H1 (cell line): Measurements from ENCODE around the gene ROBO4. TPM values are rescaled to one million over a fixed set of nuclear protein-coding genes. Genes with fewer than 3 reads are reported as not detected.

Experiments
- CTCF ChIA-PET: fragments of 300-600 bp; sonication (Branson Sonifier 250); formaldehyde crosslinking; loops from one replicate; lab custom pipeline; 2021; ENCODE audit not compliant: partially characterized antibody; lab: Charles Lee
- POLR2A ChIA-PET: fragments of 300-600 bp; sonication (Branson Sonifier 250); formaldehyde crosslinking; loops from one replicate; lab custom pipeline; 2021; ENCODE audit warnings: inconsistent platforms; ENCODE audit not compliant: partially characterized antibody; lab: Charles Lee
- DNase-seq, 2 experiments: peaks; one replicate each; pipeline versions ENCODE4 v3.0.0 to v3.0.0-alpha.2; 2010 to 2022; ENCODE audit warnings: low spot score in 2 of 2, low read depth in 1 of 2, mixed read lengths in 1 of 2
- FAIRE-seq: peaks from 2 replicates; lab custom pipeline; 2011; peaks lifted over from hg19 to GRCh38; lab: Jason Lieb, UNC
- H2AFZ ChIP-seq: 2 replicates; pipeline ENCODE4 v1.8.1; 2012; ENCODE audit warnings: low read length, inconsistent platforms
- H2AK5ac ChIP-seq: 2 replicates; pipeline ENCODE4 v1.6.1; 2013; ENCODE audit warnings: low read depth, low read length
- H2BK120ac ChIP-seq: replicated peaks from 2 replicates; pipeline ENCODE3; 2013; ENCODE audit warnings: low read depth, low read length, inconsistent platforms
- H2BK12ac ChIP-seq: 2 replicates; pipeline ENCODE4 v1.6.1; 2013; ENCODE audit warnings: low read depth, low read length
- H2BK15ac ChIP-seq: 2 replicates; pipeline ENCODE4 v1.6.1; 2013; ENCODE audit warnings: low read length
- H2BK20ac ChIP-seq: 2 replicates; pipeline ENCODE4 v1.6.1; 2013; ENCODE audit warnings: low read length
- H2BK5ac ChIP-seq: 2 replicates; pipeline ENCODE4 v1.6.1; 2013; ENCODE audit warnings: low read depth, low read length
- H3K14ac ChIP-seq: 2 replicates; pipeline ENCODE4 v1.6.1; 2013; ENCODE audit warnings: inconsistent platforms; ENCODE audit not compliant: insufficient read length
- H3K18ac ChIP-seq: 2 replicates; pipeline ENCODE4 v1.6.1; 2013; ENCODE audit warnings: low read length; ENCODE audit errors: extremely low read depth
- H3K23ac ChIP-seq: 2 replicates; pipeline ENCODE4 v1.6.1; 2013; ENCODE audit warnings: inconsistent platforms; ENCODE audit not compliant: insufficient read length
- H3K23me2 ChIP-seq: 2 replicates; pipeline ENCODE4 v1.6.1; 2013; ENCODE audit warnings: low read depth, low read length
- H3K27ac ChIP-seq: 2 replicates; pipeline ENCODE4 v1.6.1; 2011; ENCODE audit warnings: low read depth, low read length, inconsistent platforms
- H3K27me3 ChIP-seq, 4 experiments: replicated peaks in 1 of 4; 1 replicate in 1 of 4; 2 replicates in 3 of 4; pipeline versions ENCODE4 v1.6.1 to v1.8.1; 2011 to 2013; ENCODE audit warnings: low read length in 3 of 4, mild to moderate bottlenecking in 3 of 4, inconsistent platforms in 2 of 4, mixed read lengths in 2 of 4, moderate library complexity in 1 of 4; ENCODE audit not compliant: control insufficient read depth in 3 of 4, insufficient read depth in 3 of 4; ENCODE audit errors: extremely low read depth in 1 of 4
- H3K36me3 ChIP-seq, 4 experiments: 2 replicates each; pipeline versions ENCODE4 v1.6.1 to v1.8.1; 2011 to 2013; ENCODE audit warnings: mild to moderate bottlenecking in 4 of 4, low read length in 3 of 4, moderate library complexity in 2 of 4, control low read depth in 1 of 4, inconsistent platforms in 1 of 4; ENCODE audit not compliant: insufficient read depth in 4 of 4, control insufficient read depth in 2 of 4
- H3K4ac ChIP-seq: replicated peaks from 2 replicates; pipeline ENCODE3; 2013; ENCODE audit warnings: low read length, low read depth, mixed read lengths, inconsistent platforms; ENCODE audit not compliant: insufficient read length
- H3K4me1 ChIP-seq, 4 experiments: replicated peaks in 1 of 4; 1 replicate in 1 of 4; 2 replicates in 3 of 4; pipeline versions ENCODE4 v1.6.1 to v1.8.1; 2011 to 2013; ENCODE audit warnings: low read length in 3 of 4, inconsistent platforms in 2 of 4, mixed read lengths in 1 of 4; ENCODE audit not compliant: insufficient read depth in 4 of 4, control insufficient read depth in 3 of 4
- H3K4me2 ChIP-seq, 2 experiments: 2 replicates each; pipeline versions ENCODE4 v1.6.1 to v1.8.1; 2011 to 2013; ENCODE audit warnings: low read depth in 2 of 2, low read length in 2 of 2, control low read depth in 1 of 2, inconsistent platforms in 1 of 2, mild to moderate bottlenecking in 1 of 2; ENCODE audit not compliant: insufficient read depth in 1 of 2
- H3K4me3 ChIP-seq, 4 experiments: fragments of 200-600, 300-600 bp in 1 of 4; sonication (generic), shearing (Covaris generic), sonication (Bioruptor Twin) in 1 of 4; 2 replicates each; pipeline versions ENCODE4 v1.5.1 to v1.8.1; 2011 to 2016; ENCODE audit warnings: low read length in 4 of 4, low read depth in 3 of 4, control low read depth in 2 of 4, inconsistent platforms in 2 of 4, mild to moderate bottlenecking in 2 of 4, mixed read lengths in 1 of 4, moderate library complexity in 1 of 4; ENCODE audit not compliant: insufficient read depth in 2 of 4; ENCODE audit errors: extremely low read depth in 1 of 4
- H3K56ac ChIP-seq: replicated peaks from 2 replicates; pipeline ENCODE3; 2013; ENCODE audit warnings: low read depth, mild to moderate bottlenecking, mixed read lengths, low read length, inconsistent platforms; ENCODE audit not compliant: insufficient read length
- H3K79me1 ChIP-seq: 2 replicates; pipeline ENCODE4 v1.6.1; 2013; ENCODE audit warnings: low read depth, low read length, control low read depth
- H3K79me2 ChIP-seq, 2 experiments: 2 replicates each; pipeline versions ENCODE4 v1.6.1 to v1.8.1; 2012 to 2013; ENCODE audit warnings: low read length in 2 of 2, mild to moderate bottlenecking in 2 of 2, inconsistent platforms in 1 of 2; ENCODE audit not compliant: insufficient read depth in 2 of 2, control insufficient read depth in 1 of 2
- H3K9ac ChIP-seq, 4 experiments: replicated peaks in 1 of 4; 1 replicate in 1 of 4; 2 replicates in 3 of 4; pipeline versions ENCODE4 v1.6.1 to v1.8.1; 2011 to 2013; ENCODE audit warnings: low read depth in 3 of 4, low read length in 3 of 4, control low read depth in 2 of 4, mild to moderate bottlenecking in 2 of 4, moderate library complexity in 2 of 4, inconsistent platforms in 1 of 4; ENCODE audit errors: extremely low read depth in 1 of 4
- H3K9me3 ChIP-seq, 2 experiments: 2 replicates each; pipeline versions ENCODE4 v1.6.1 to v1.8.1; 2012 to 2013; ENCODE audit warnings: mild to moderate bottlenecking in 2 of 2, moderate library complexity in 2 of 2, control low read depth in 1 of 2, inconsistent platforms in 1 of 2, low read depth in 1 of 2, low read length in 1 of 2, mixed read lengths in 1 of 2; ENCODE audit not compliant: insufficient read depth in 2 of 2
- H4K20me1 ChIP-seq, 2 experiments: replicated peaks in 1 of 2; 2 replicates each; pipeline versions ENCODE3 to v1.8.1; 2011 to 2013; ENCODE audit warnings: inconsistent platforms in 2 of 2, low read length in 2 of 2, mild to moderate bottlenecking in 1 of 2; ENCODE audit not compliant: insufficient read depth in 2 of 2, control insufficient read depth in 1 of 2
- H4K5ac ChIP-seq: 2 replicates; pipeline ENCODE4 v1.6.1; 2013; ENCODE audit warnings: low read length, low read depth, mixed read lengths, inconsistent platforms; ENCODE audit not compliant: insufficient read length
- H4K8ac ChIP-seq: 2 replicates; pipeline ENCODE4 v1.8.0; 2013; ENCODE audit warnings: mild to moderate bottlenecking, moderate library complexity, low read length, inconsistent platforms; ENCODE audit not compliant: insufficient read depth; ENCODE audit errors: extremely low read depth
- H4K91ac ChIP-seq: replicated peaks from 2 replicates; pipeline ENCODE3; 2013; ENCODE audit warnings: low read length, mixed read lengths, inconsistent platforms; ENCODE audit not compliant: insufficient read length
- ASH2L ChIP-seq: fragments of 200-600, 300-600 bp; sonication (generic); IDR thresholded peaks from one replicate; pipeline ENCODE4 v1.7.1; 2017; ENCODE audit warnings: low read length
- CBX5 ChIP-seq: fragments of 300-800, 300-1000 bp; sonication (generic); IDR thresholded peaks from 2 replicates; pipeline ENCODE4 v1.7.1; 2016; ENCODE audit warnings: antibody characterized with exemption, low read length, low read depth
- CHD2 ChIP-seq: IDR thresholded peaks from 2 replicates; pipeline ENCODE4 v1.6.1; 2012; ENCODE audit warnings: low read length, improper control_type of control experiment
- E2F6 ChIP-seq: IDR thresholded peaks from 2 replicates; pipeline ENCODE4 v1.6.1; 2012; ENCODE audit warnings: inconsistent platforms
- EGR1 ChIP-seq: IDR thresholded peaks from 2 replicates; pipeline ENCODE4 v1.6.1; 2011; ENCODE audit warnings: low read depth, low read length, borderline replicate concordance
- JUND ChIP-seq: IDR thresholded peaks from 2 replicates; pipeline ENCODE4 v1.6.1; 2011; ENCODE audit warnings: mild to moderate bottlenecking, improper control_type of control experiment, low read length
- PHF8 ChIP-seq: fragments of 200-600 bp; sonication (generic); conservative IDR thresholded peaks from 2 replicates; pipeline ENCODE4 v1.7.1; 2012; ENCODE audit warnings: low read depth, mild to moderate bottlenecking, inconsistent platforms, low read length, moderate library complexity
- RBBP5 ChIP-seq: IDR thresholded peaks from 2 replicates; pipeline ENCODE4 v1.7.1; 2012; ENCODE audit warnings: low read depth, mild to moderate bottlenecking, inconsistent platforms, low read length, moderate library complexity, borderline replicate concordance
- SIX5 ChIP-seq: IDR thresholded peaks from 2 replicates; pipeline ENCODE4 v1.6.1; 2011; ENCODE audit warnings: mild to moderate bottlenecking, low read depth, low read length
- SP1 ChIP-seq: IDR thresholded peaks from 2 replicates; pipeline ENCODE4 v1.6.1; 2011; ENCODE audit warnings: low read depth, low read length
- SRF ChIP-seq: IDR thresholded peaks from 2 replicates; pipeline ENCODE4 v1.6.1; 2011; ENCODE audit warnings: mild to moderate bottlenecking, low read depth, low read length, moderate library complexity
- YY1 ChIP-seq: IDR thresholded peaks from 2 replicates; pipeline ENCODE4 v1.6.1; 2011; ENCODE audit warnings: low read depth, mild to moderate bottlenecking, low read length
- ZNF274 ChIP-seq: IDR thresholded peaks from 2 replicates; pipeline ENCODE4 v1.7.0; 2012; ENCODE audit warnings: low read length, borderline replicate concordance; ENCODE audit errors: extremely low read depth
- WGBS, 2 experiments: shearing (Covaris generic) in 1 of 2; methylation state at CpG; one replicate each; pipeline versions ENCODE4 v1.1.6 to v1.1.7; 2013 to 2015; ENCODE audit warnings: low lambda C conversion rate in 2 of 2, mixed read lengths in 2 of 2, inconsistent platforms in 1 of 2, low coverage in 1 of 2, missing lambda C conversion rate in 1 of 2; ENCODE audit not compliant: insufficient replicate concordance in 2 of 2, insufficient coverage in 1 of 2, insufficient read length in 1 of 2; ENCODE audit errors: extremely low coverage in 1 of 2, missing lambda C conversion rate in 1 of 2; 5-methylcytosine and 5-hydroxymethylcytosine counted together
- polyA plus RNA-seq, 7 experiments: library from polyadenylated mRNA; depleted of rRNA in 3 of 7; stranded (reverse) in 5 of 7; unstranded in 2 of 7; fragments of >200 nt in 5 of 7; fragments of 200-250 nt in 2 of 7; gene quantifications; 1 replicate in 5 of 7; 2 replicates in 1 of 7; 4 replicates in 1 of 7; pipeline versions ENCODE4 v1.2.1 to v1.2.3, GENCODE V29; 2011 to 2013; ENCODE audit warnings: missing spikeins in 2 of 7, mixed read lengths in 2 of 7
- total RNA-seq: library from RNA; stranded (reverse); fragmentation: NEBNext Ultra II Directional; extraction: Animal tissue kit (Norgen Biotek cat#: 25700); gene quantifications from 2 replicates; pipeline ENCODE4 v1.2.1, GENCODE V29; 2021

The ROBO4 gene
- total and polyA plus RNA-seq, 2 of the 8 experiments (the other 6 are each of a cell fraction or from before 2014, with no cell fraction given): 0.03 TPM; not detected in 1

GRCh38 chr11:124920356-124920755, 22.7 kb upstream of the ROBO4 start:
- peaks cover 0 to 4% (median 2%) of the 10 kb centered on the region in 4 experiments; a peak in 3 of 7 replicates for H3K4me1 ChIP-seq
- no peak overlapping the region for H2BK20ac ChIP-seq
- FAIRE-seq: no peak
- H3K18ac ChIP-seq: no peak overlapping the region
- H3K56ac ChIP-seq: no peak overlapping the region
- H4K20me1 ChIP-seq: no peaks in the 10 kb centered on the region
- no peak for TF ChIP-seq JUND
- no peak for TF ChIP-seq SRF
- no peak for TF ChIP-seq PHF8
- no peak for TF ChIP-seq CBX5
- no peak for TF ChIP-seq ZNF274
- no peak for TF ChIP-seq YY1
- TF ChIP-seq SP1: no peak
- no peak for TF ChIP-seq EGR1
- TF ChIP-seq CHD2: no peak
- no peak for TF ChIP-seq SIX5
- no peak for TF ChIP-seq ASH2L
- no peak for TF ChIP-seq RBBP5
- TF ChIP-seq E2F6: no peak
- TF ChIP-seq, all 59 proteins: peak for 0
- Histone ChIP-seq H4K91ac (peak overlapping the region; percentile 7), H3K79me2 (no peaks in the 10 kb centered on the region), H2BK12ac (no peak overlapping the region), H3K4me3 (peak overlapping the region in 2 of 4 experiments; percentile 35 to 57; a peak in 4 of 8 replicates), H2AFZ (peak overlapping the region; percentile 83), H3K4me2 (peak overlapping the region; percentile 67 to 69), H3K27ac (no peak overlapping the region), H3K23me2 (peaks cover 7% of the 10 kb centered on the region), H3K9ac (no peak overlapping the region), H3K79me1 (no peaks in the 10 kb centered on the region), H2BK120ac (no peak overlapping the region), H4K5ac (no peak overlapping the region), H3K4ac (no peak overlapping the region), H3K9me3 (no peaks in the 10 kb centered on the region), H3K27me3 (peaks cover 9 to 57% (median 44%) of the 10 kb centered on the region in 4 experiments), H3K36me3 (no peaks in the 10 kb centered on the region), H2AK5ac (no peak overlapping the region), H2BK5ac (no peak overlapping the region), H2BK15ac (no peak overlapping the region), H3K23ac (no peak overlapping the region), H3K14ac (no peak overlapping the region), H4K8ac (no peak overlapping the region; the same call in 1 of the 2 replicates)
- WGBS, 2 experiments: 88% methylated on average over 5 of the region's 5 CpGs; no CpG with 5 or more reads in 1 of the 2 experiments
- POLR2A ChIA-PET: interaction anchor here (0.7 to 1.7 kb wide), 3 partner anchors 11 to 34 kb away, joined by 3 to 5 read pairs (median 4); partner anchors contain the start of gene CCDC15
- CTCF ChIA-PET: interaction anchor here (0.9 to 3.8 kb wide), 12 partner anchors 9 to 221 kb away, joined by 3 to 16 read pairs (median 4); partner anchors contain the start of gene ROBO4
- no peak for DNase-seq
